A673 (cell line): ENCODE measurements around the gene MFSD2A.
"Not testable (repeated sequence)": the region's sequence is repeated elsewhere in the genome, so short reads cannot be mapped to it uniquely, and the experiment has no call there.

Experiments
- EZH2 ChIP-seq: fragments of 200-600 bp; sonication (generic); IDR thresholded peaks from 2 replicates; pipeline ENCODE4 v1.6.1; 2017; ENCODE audit warnings: borderline replicate concordance, low read depth, mild to moderate bottlenecking, mixed read lengths, antibody characterized with exemption, low read length; ENCODE audit not compliant: poor library complexity, severe bottlenecking
- TF ChIP-seq, protein P1 (sequence below): fragments of 300-800, 200-600 bp; sonication (generic); conservative IDR thresholded peaks from 2 replicates; pipeline ENCODE4 v1.5.1; 2017; ENCODE audit warnings: low read depth, mild to moderate bottlenecking, antibody characterized with exemption, low read length, moderate library complexity, mixed read lengths

DNA sequence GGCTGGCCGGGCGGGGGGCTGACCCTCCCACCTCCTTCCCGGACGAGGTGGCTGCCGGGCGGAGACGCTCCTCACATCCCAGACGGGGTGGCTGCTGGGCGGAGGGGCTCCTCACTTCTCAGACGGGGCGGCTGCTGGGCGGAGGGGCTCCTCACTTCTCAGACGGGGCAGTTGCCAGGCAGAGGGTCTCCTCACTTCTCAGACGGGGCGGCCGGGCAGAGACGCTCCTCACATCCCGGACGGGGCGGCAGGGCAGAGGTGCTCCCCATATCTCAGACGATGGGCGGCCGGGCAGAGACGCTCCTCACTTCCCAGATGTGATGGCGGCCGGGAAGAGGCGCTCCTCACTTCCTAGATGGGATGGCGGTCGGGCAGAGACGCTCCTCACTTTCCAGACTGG, 41.8 kb upstream of the MFSD2A start:
- TF ChIP-seq, protein P1, sequence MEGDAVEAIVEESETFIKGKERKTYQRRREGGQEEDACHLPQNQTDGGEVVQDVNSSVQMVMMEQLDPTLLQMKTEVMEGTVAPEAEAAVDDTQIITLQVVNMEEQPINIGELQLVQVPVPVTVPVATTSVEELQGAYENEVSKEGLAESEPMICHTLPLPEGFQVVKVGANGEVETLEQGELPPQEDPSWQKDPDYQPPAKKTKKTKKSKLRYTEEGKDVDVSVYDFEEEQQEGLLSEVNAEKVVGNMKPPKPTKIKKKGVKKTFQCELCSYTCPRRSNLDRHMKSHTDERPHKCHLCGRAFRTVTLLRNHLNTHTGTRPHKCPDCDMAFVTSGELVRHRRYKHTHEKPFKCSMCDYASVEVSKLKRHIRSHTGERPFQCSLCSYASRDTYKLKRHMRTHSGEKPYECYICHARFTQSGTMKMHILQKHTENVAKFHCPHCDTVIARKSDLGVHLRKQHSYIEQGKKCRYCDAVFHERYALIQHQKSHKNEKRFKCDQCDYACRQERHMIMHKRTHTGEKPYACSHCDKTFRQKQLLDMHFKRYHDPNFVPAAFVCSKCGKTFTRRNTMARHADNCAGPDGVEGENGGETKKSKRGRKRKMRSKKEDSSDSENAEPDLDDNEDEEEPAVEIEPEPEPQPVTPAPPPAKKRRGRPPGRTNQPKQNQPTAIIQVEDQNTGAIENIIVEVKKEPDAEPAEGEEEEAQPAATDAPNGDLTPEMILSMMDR: not testable (repeated sequence)
- TF ChIP-seq EZH2: not testable (repeated sequence)
